Effector memory CD8-positive, alpha-beta T cell (primary cell): Measurements from ENCODE around the gene C5AR2.
A peak's percentile ranks its signal among the peaks of the same experiment; 100 is the strongest.
"Not testable (repeated sequence)": the region's sequence is repeated elsewhere in the genome, so short reads cannot be mapped to it uniquely, and the experiment has no call there.

Experiments used
- ATAC-seq: fragments of 150-1000 bp; cut with Tn5 transposase; replicated peaks from 2 replicates; pipeline ENCODE4 v1.10.0; 2021; ENCODE audit warnings: mild to moderate bottlenecking, moderate library complexity
- DNase-seq, 3 experiments: peaks; one replicate each; pipeline ENCODE4 v3.0.0; 2021
- H3K27ac Mint-ChIP-seq, 2 donors: one replicate each; pipeline ENCODE4 v1.8.0; 2022; ENCODE audit warnings: mild to moderate bottlenecking in 2 of 2, mixed read lengths in 2 of 2, moderate library complexity in 2 of 2
- H3K27me3 Mint-ChIP-seq, 2 donors: one replicate each; pipeline ENCODE4 v1.8.0; 2022; ENCODE audit warnings: mixed read lengths in 2 of 2
- H3K36me3 Mint-ChIP-seq: one replicate; pipeline ENCODE4 v1.8.0; 2022; ENCODE audit warnings: mild to moderate bottlenecking, moderate library complexity, mixed read lengths; ENCODE audit not compliant: insufficient read depth
- H3K4me1 Mint-ChIP-seq, 2 donors: one replicate each; pipeline ENCODE4 v1.8.0; 2022; ENCODE audit warnings: low read depth in 2 of 2, mixed read lengths in 2 of 2
- H3K4me3 Mint-ChIP-seq, 2 donors: one replicate each; pipeline ENCODE4 v1.8.0; 2022; ENCODE audit warnings: mild to moderate bottlenecking in 2 of 2, mixed read lengths in 2 of 2, moderate library complexity in 2 of 2
- H3K9me3 Mint-ChIP-seq, 2 donors: one replicate each; pipeline ENCODE4 v1.8.0; 2022; ENCODE audit warnings: mixed read lengths in 2 of 2

The C5AR2 gene

DNA sequence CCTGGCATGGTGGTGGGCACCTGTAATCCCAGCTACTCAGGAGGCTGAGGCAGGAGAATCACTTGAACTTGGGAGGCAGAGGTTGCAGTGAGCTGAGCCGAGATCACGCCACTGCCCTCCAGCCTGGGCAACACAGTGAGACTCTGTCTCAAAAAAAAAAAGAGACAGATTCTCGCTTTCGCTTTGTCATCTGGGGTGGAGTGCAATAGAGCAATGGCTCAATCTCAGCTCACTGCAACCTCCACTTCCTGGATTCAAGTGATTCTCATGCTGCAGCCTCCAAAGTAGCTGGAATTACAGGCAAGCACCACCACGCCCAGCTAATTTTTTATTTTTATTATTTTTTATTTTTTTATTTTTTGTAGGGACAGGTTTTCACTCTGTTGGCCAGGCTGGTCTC, 56.7 kb downstream of the C5AR2 start:
- H3K4me1 Mint-ChIP-seq, H3K4me3 Mint-ChIP-seq, H3K9me3 Mint-ChIP-seq, DNase-seq, H3K36me3 Mint-ChIP-seq: not testable (repeated sequence)
- Mint-ChIP-seq H3K27me3 (peaks cover 10 to 13% of the 10 kb centered on the region in 2 donors), H3K27ac (peak overlapping the region in 1 of 2 donors; percentile 35)
- peak; percentile 37 for ATAC-seq

DNA sequence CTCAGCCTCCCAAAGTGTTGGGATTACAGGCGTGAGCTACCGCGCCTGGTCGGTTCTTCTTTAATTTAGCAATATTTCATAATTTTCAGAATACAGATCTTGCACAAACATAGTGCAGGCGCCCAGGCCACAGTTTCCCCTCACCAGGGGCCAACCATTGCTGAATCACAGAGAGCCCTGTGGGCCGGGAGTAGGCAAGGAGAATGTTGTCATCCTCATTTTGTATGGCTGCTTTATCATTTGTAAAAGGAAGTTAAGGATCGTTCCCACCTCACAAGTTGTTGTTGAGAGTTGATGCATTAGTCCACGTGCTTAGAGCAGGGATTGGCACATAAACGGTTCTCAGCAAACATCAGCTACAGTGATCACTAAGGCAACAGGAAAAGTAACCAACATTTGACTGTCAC, 57.2 kb downstream of the C5AR2 start:
- peak; percentile 47 for ATAC-seq
- no peak overlapping the region for H3K4me3 Mint-ChIP-seq
- H3K27ac Mint-ChIP-seq, result peak overlapping the region; percentile 35 to 83
- H3K4me1 Mint-ChIP-seq, result peaks cover 2 to 6% of the 10 kb centered on the region in 2 donors
- DNase-seq, result no peak
- H3K36me3 Mint-ChIP-seq, result no peaks in the 10 kb centered on the region
- no peaks in the 10 kb centered on the region for H3K9me3 Mint-ChIP-seq
- H3K27me3 Mint-ChIP-seq, result peaks cover 15 to 17% of the 10 kb centered on the region in 2 donors

DNA sequence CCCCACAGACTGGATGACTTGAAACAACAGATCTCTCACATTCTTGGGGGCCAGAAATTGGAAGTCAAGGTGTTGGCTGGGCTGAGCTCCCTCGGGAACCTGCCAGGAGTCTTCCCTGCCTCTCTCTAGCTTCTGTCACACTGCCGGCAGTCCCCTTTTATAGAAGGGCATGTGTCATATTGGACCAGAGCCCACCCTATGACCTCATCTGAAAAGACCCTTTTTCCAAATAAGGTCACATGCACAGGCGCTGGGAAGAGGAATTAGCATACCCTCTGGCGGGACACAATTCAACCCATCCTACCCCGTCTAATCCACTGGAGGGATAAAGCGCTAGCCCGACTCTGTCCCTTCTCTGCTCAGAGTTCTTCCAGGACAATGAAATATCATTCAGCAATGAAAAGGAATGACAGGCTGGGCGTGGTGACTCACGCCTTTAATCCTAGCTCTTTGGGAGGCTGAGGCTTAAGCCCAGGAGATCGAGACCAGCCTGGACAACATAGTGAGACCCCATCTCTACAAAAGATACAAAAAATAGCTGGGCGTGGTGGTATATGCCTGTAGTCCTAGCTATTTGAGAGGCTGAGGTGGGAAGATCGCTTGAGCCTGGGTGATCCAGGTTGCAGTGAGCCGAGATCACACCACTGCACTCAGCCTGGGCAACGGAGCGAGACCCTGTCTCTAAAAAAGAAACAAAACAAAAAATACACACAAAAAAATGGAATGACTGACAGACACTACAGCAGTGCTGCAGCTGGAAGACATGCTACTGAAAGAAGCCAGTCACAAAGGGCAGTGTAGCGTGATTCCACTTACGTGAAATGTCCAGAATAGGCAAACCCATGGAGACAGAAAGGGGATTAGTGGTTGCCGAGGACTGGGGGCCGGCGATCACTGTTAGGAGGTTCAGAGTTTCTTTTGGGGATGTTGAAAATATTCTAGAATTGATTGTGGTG, 58.8 kb downstream of the C5AR2 start:
- peaks cover 4 to 6% of the 10 kb centered on the region in 2 donors for H3K4me1 Mint-ChIP-seq
- no peaks in the 10 kb centered on the region for H3K36me3 Mint-ChIP-seq
- H3K27ac Mint-ChIP-seq, result no peak overlapping the region
- DNase-seq, result no peak
- ATAC-seq, result no peak
- no peak overlapping the region for H3K4me3 Mint-ChIP-seq
- H3K27me3 Mint-ChIP-seq, result peaks cover 21 to 26% of the 10 kb centered on the region in 2 donors
- H3K9me3 Mint-ChIP-seq, result no peaks in the 10 kb centered on the region

DNA sequence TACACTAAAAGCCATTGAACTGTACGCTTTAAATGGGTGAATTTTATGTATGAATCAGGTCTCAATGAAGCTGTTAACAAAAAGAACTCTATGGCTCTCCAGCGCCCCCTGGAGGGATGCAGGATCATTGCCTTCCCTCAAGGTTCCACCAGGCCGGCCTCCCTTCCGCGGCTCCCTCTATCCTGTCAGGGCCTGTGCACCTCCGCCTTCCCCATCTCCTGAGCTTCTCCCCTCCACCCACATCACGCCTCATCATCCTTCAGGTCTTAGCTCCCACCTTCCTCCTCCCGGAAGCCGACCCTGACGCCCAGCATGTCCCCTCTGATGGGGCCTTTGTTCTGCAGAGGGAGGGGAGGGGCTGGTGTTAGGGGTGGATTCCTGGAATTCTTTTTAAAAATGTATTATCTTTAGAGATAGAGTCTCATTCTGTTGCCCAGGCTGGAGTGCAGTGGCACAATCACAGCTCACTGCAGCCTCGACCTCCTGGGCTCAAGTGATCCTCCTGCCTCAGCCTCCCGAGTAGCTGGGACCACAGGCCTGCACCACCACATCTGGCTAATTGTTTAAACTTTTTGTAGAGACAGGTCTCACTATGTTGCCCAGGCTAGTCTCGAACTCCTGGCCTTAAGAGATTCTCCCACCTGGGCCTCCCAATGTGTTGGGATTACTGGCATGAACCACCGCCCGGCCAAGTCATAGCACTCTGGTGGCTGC, 59.7 kb downstream of the C5AR2 start:
- peaks cover 26 to 33% of the 10 kb centered on the region in 2 donors for H3K27me3 Mint-ChIP-seq
- H3K4me1 Mint-ChIP-seq, result peaks cover 4 to 6% of the 10 kb centered on the region in 2 donors
- H3K36me3 Mint-ChIP-seq, result no peaks in the 10 kb centered on the region
- peak; percentile 86 for ATAC-seq
- no peak overlapping the region for H3K27ac Mint-ChIP-seq
- no peak overlapping the region for H3K4me3 Mint-ChIP-seq
- H3K9me3 Mint-ChIP-seq, result no peaks in the 10 kb centered on the region
- peak; percentile 84 to 88 (median 86) for DNase-seq
